Peyer's patch (tissue), 4 donors: ENCODE measurements around the gene SMARCD3.

ENCODE experiments used
- CTCF ChIP-seq, 6 experiments: fragments of 450-650 bp in 4 of 6; fragments of 200-600 bp in 2 of 6; sonication (generic) in 1 of 6; IDR thresholded peaks; one replicate each; pipeline ENCODE4 v1.5.1; 2017 to 2019; ENCODE audit warnings: antibody characterized with exemption in 6 of 6, mild to moderate bottlenecking in 3 of 6, moderate library complexity in 1 of 6
- POLR2A ChIP-seq, 2 donors: fragments of 450-650 bp; IDR thresholded peaks; one replicate each; pipeline ENCODE4 v1.5.1; 2017; ENCODE audit warnings: antibody characterized with exemption in 2 of 2, mild to moderate bottlenecking in 2 of 2, moderate library complexity in 2 of 2

- peak in 1 of 2 donors; percentile 11 for TF ChIP-seq POLR2A (IDR thresholded peaks at IDR 0.05)
- TF ChIP-seq CTCF (IDR thresholded peaks at IDR 0.05): no peak
Measured at GRCh38 chr7:151228024-151228866, 20.2 kb downstream of the SMARCD3 start.
